HG02884 (cell line): ENCODE data around the gene SH2D4B.

ENCODE experiments used
- ATAC-seq: cut with Tn5 transposase; IDR thresholded peaks from one replicate; pipeline ENCODE4 v1.9.1; 2021; ENCODE audit warnings: mild to moderate bottlenecking, moderate library complexity; ENCODE audit not compliant: unreplicated experiment

SH2D4B gene

GRCh38 chr10:80622153-80622552 is 84.5 kb downstream of the SH2D4B start:
- no peak for ATAC-seq

DNA sequence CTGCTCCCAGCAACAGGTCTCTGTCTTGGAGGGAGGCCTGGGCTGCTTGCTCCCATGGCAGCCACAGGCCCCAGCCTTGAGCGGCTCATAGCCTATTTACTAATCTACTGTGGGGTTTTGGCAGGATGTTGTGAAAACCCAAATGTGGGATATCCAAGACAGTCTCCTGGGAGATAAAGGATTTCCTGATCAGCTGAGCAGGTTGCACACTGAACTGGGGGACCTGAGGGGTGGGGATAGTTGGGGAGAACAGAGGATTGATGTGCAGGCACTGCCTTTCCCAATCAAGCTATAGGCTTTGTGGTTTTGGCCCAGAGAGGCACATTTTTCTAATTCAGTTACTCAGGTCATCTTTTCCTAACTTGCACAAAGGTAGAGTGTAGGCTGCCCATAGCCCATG is 92.6 kb downstream of the SH2D4B start:
- ATAC-seq, result no peak

DNA sequence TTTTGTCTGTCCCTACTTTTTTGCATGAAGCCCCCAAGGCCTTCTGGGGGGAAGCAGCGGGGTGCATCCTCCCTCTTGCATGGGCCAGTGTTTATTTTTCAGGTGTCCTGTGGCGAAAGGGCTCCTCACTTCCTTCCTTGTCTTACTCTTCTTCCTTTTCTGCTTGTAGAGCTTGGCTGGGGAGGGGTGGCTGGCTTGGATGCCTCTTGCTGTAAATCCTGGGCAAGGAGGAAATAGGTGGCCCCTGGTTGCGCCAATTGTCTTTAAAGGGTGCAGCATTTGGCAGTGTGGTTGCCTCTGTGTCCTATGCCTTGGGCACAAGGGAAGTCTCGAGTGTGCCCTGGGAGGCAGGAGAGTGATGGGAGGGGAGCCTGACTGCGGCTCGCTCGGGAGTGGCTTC is 95.0 kb downstream of the SH2D4B start:
- no peak for ATAC-seq

DNA sequence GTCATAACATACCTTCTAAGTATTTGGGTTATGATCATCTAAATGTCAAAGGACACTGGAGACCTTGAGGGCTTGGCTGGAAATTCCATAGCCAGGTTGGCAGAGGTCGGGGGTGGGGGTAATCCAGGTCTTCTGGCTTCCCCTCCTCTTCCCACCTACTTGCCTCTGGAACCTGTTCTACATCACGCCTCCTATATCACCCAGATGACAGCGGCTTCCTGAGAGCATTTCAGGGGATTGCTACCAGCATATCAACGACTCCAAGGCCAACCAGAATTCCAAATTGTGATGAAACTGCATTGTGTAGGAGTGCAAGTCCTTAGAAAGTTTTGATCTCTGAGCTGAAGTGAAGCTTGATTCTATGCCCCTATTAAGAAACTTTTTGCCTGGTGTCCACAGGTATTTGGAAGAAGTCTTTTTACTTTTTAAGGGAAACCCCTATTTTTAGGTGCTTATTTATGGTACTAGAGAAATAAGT is 95.7 kb downstream of the SH2D4B start:
- ATAC-seq, result no peak

GRCh38 chr10:80633910-80634309 is 96.2 kb downstream of the SH2D4B start:
- no peak for ATAC-seq

GRCh38 chr10:80642661-80643060 is 105.0 kb downstream of the SH2D4B start:
- ATAC-seq, result no peak

- no peak for ATAC-seq
Observed at GRCh38 chr10:80646366-80646765, 108.7 kb downstream of the SH2D4B start.

DNA sequence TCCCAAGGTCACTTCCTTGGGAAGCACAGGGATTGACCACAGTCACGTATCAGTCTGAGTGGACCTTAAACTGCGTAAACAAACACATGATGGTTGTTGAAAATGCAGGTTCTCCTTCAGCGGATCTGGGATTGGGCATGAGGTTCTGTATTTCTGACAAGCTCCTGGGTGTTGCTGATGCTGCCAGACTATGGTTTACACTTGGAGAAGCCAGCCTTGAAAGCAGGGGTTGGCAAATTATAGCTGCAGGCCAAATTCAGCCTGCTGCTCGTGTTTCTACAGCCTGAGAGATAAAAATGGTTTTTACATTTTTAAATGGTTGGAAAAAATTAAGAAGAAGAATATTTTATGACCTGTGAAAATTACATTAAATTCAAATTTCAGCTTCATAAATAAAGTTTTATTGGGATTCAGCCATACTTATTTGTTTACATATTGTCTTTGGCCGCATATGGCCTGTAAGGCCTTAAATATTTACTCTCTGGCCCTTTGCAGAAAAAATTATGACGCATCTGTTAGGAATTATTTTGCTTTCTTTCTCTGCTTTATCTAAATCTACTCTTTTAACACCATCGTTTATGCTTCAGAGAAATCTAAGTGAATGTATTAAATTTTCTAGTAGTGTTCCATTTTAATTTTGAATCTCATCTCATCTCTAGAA is 109.6 kb downstream of the SH2D4B start:
- no peak for ATAC-seq

GRCh38 chr10:80648106-80648505 is 110.4 kb downstream of the SH2D4B start:
- no peak for ATAC-seq

DNA sequence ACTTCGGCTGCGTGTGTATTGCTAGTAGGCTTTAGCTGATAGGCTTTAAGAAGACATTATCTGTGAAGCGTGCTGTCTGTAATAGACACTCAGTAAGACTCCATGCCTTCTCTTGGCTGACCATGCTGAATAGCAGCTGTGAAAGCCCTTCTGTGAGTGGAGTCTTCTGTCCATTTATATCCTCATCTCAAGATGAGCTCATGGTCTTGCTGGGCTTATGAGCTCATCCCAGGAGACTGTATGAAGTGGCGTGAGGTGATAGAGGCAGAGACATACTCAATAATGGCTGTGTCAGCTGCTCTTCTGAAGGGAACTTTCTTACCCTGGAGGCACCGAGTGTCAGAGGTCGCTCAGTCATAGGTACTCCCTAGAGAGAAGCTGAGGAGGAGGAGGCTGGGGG is 111.5 kb downstream of the SH2D4B start:
- ATAC-seq, result no peak

GRCh38 chr10:80655898-80656297 is 118.2 kb downstream of the SH2D4B start:
- no peak for ATAC-seq

DNA sequence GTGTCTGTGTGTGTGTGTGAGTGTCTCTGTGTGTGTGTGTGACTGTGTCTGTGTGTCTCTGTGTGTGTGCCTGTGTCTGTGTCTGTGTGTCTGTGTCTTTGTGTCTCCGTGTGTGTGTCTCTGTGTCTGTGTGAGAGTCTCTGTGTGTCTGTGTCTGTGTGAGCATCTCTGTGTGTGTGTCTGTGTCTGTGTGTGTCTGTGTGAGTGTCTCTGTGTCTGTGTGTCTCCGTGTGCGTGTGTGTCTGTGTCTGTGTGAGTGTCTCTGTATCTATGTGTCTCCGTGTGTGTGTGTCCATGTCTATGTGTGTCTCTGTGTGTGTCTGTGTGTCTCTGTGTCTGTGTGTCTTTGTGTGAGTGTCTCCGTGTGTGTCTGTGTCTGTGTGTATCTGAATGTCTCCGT is 120.4 kb downstream of the SH2D4B start:
- no peak for ATAC-seq

DNA sequence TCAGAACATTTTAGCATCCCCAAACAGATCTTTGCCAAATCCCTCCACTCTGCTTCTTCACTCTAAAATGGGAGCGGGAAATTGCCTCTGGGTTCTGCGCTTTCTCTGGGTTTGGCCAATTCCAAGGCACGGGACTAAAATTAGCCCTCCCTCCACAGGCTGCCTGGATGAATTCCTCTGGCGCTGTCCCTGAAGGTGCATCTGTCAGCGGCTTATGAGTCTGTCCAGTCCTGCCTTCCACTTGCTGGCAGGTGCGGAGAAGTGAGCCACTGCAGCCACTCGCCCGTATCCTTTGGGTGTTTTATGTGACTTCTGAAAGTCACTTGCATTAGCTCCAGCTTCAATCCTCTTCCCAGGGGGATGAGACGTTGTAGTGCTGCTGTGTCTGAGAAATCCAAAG is 121.6 kb downstream of the SH2D4B start:
- no peak for ATAC-seq

GRCh38 chr10:80660266-80660665 is 122.6 kb downstream of the SH2D4B start:
- no peak for ATAC-seq

- ATAC-seq, result no peak
Observed at GRCh38 chr10:80660736-80661135, 123.0 kb downstream of the SH2D4B start.

GRCh38 chr10:80661526-80661925 is 123.8 kb downstream of the SH2D4B start:
- ATAC-seq, result no peak

GRCh38 chr10:80662429-80663261 is 124.9 kb downstream of the SH2D4B start:
- ATAC-seq, result peak; percentile 67

DNA sequence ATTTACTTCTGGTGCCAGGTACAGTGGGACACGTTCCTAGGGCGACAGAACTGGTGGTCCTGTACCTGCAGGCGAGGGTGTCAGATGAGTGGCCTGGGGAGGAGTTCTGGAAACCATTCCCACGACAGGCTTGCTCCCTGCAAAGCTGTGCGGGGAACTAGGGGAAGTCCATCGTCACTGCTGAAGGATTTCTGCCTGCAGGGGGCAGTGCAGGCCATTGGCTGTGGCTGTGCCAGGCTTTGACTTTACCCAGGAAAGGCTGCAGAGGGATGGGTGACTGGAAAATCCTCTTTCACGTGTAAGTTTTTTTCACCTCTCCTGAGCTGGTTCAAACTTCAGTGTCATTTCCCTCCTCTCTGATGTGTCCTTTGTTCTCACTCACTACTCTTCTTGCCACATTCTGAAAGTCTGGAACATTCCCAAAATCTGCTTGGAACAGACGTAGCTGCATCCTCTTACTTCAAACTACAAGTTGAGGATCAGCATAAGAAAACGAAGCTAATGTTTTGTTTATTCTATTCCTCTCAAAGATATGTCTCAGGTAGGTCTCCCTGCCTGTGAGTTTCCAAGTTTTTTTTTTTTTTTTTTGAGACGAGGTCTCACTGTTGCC is 126.5 kb downstream of the SH2D4B start:
- ATAC-seq, result peak; percentile 67

GRCh38 chr10:80669485-80669884 is 131.8 kb downstream of the SH2D4B start:
- ATAC-seq, result no peak

- ATAC-seq, result no peak
Observed at GRCh38 chr10:80670774-80671173, 133.1 kb downstream of the SH2D4B start.

GRCh38 chr10:80671847-80672246 is 134.1 kb downstream of the SH2D4B start:
- no peak for ATAC-seq

DNA sequence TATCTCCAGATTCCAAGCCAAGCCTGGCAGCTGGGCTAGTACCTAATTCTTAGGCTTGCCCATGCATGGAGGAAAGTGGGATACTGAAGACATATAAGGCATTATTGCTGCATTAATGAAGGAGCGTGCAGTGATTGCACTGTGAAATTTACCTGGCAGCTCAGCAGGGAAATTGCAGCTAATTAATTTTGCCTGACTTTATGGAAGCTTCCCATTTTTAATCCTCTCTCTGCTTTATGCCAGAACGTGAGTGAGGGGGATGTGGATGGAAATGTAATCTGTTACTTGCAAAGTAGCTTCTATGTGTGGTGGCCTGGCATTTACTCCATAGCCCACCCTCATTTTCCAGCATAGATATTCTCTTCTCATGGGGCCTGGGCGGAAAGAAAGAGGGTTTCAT is 134.9 kb downstream of the SH2D4B start:
- no peak for ATAC-seq
